Bronchial epithelial cell (primary cell): ENCODE results near the gene CREB3. TPM values are rescaled to one million over a fixed set of nuclear protein-coding genes. Genes with fewer than 3 reads are reported as not detected.

Source experiments
- DNase-seq: peaks from one replicate; pipeline ENCODE4 v3.0.0-alpha.2; 2010; ENCODE audit warnings: low read depth
- FAIRE-seq: peaks from 2 replicates; lab custom pipeline; 2011; peaks lifted over from hg19 to GRCh38; lab: Jason Lieb, UNC
- H3K27me3 ChIP-seq: 2 replicates; pipeline ENCODE4 v1.5.1; 2011; ENCODE audit warnings: low read length; ENCODE audit not compliant: control insufficient read depth, insufficient read depth
- H3K36me3 ChIP-seq: 2 replicates; pipeline ENCODE4 v1.5.1; 2011; ENCODE audit warnings: low read length; ENCODE audit not compliant: control insufficient read depth, insufficient read depth
- H3K4me3 ChIP-seq: 2 replicates; pipeline ENCODE4 v1.5.1; 2011; ENCODE audit warnings: mild to moderate bottlenecking, low read depth, low read length, control low read depth
- CTCF ChIP-seq: IDR thresholded peaks from 2 replicates; pipeline ENCODE4 v1.5.1; 2011; ENCODE audit warnings: mild to moderate bottlenecking, moderate library complexity, low read length, control low read depth, inconsistent platforms; ENCODE audit not compliant: insufficient read depth, severe bottlenecking
- total RNA-seq: library from RNA; depleted of rRNA; stranded (reverse); fragments of >200 nt; gene quantifications from 2 replicates; pipeline ENCODE4 v1.2.1, GENCODE V29; 2014

The CREB3 gene
- total RNA-seq, 1 donor from 2014 or later, result 57.9 TPM

- DNase-seq (no peak), FAIRE-seq (no peak)
- Histone ChIP-seq H3K27me3 (no peaks in the 10 kb centered on the region), H3K36me3 (peaks cover 26% of the 10 kb centered on the region), H3K4me3 (no peak overlapping the region)
- no peak for TF ChIP-seq CTCF
These were observed 1.6 kb downstream of the CREB3 start for GRCh38 chr9:35734096-35734495.

GRCh38 chr9:35736201-35736633, 3.8 kb downstream of the CREB3 start:
- DNase-seq (peak; percentile 68), FAIRE-seq (peak; percentile 7)
- H3K4me3 ChIP-seq, result no peak overlapping the region
- no peaks in the 10 kb centered on the region for H3K27me3 ChIP-seq
- H3K36me3 ChIP-seq, result peaks cover 41% of the 10 kb centered on the region
- peak; percentile 89 for TF ChIP-seq CTCF

- Histone ChIP-seq H3K27me3 (no peaks in the 10 kb centered on the region), H3K36me3 (peaks cover 41% of the 10 kb centered on the region), H3K4me3 (no peak overlapping the region)
- DNase-seq (no peak), FAIRE-seq (no peak)
- no peak for TF ChIP-seq CTCF
These were observed 4.7 kb downstream of the CREB3 start for GRCh38 chr9:35737143-35737542.

GRCh38 chr9:35738186-35738585, 5.7 kb downstream of the CREB3 start:
- Histone ChIP-seq H3K4me3 (no peak overlapping the region), H3K36me3 (peaks cover 41% of the 10 kb centered on the region), H3K27me3 (no peaks in the 10 kb centered on the region)
- TF ChIP-seq CTCF, result no peak
- DNase-seq (no peak), FAIRE-seq (no peak)

GRCh38 chr9:35738924-35739323, 6.5 kb downstream of the CREB3 start:
- FAIRE-seq (peak; percentile 40), DNase-seq (no peak)
- Histone ChIP-seq H3K4me3 (no peak overlapping the region), H3K36me3 (peaks cover 45% of the 10 kb centered on the region), H3K27me3 (no peaks in the 10 kb centered on the region)
- no peak for TF ChIP-seq CTCF

- Histone ChIP-seq H3K36me3 (peaks cover 50% of the 10 kb centered on the region), H3K27me3 (no peaks in the 10 kb centered on the region), H3K4me3 (no peak overlapping the region)
- DNase-seq, result no peak
- TF ChIP-seq CTCF, result no peak
- peak; percentile 18 for FAIRE-seq
These were observed 7.8 kb downstream of the CREB3 start for GRCh38 chr9:35740243-35740642.
